Breast epithelium (tissue), 4 donors: Measurements from ENCODE around the gene SPIRE1. TPM values are rescaled to one million over a fixed set of nuclear protein-coding genes. Genes with fewer than 3 reads are reported as not detected.

Experiments
- DNase-seq, 2 donors: peaks; one replicate each; pipeline ENCODE4 v3.0.0-alpha.2; 2019; ENCODE audit warnings: low spot score in 2 of 2
- H3K27ac ChIP-seq, 2 donors: fragments of 200-600 bp; sonication (generic) in 1 of 2; one replicate each; pipeline ENCODE4 v1.5.1; 2016 to 2019; ENCODE audit warnings: mild to moderate bottlenecking in 1 of 2
- H3K27me3 ChIP-seq, 2 donors: fragments of 200-600 bp; sonication (generic) in 1 of 2; one replicate each; pipeline versions ENCODE4 v1.5.1 to v1.6.0; 2017 to 2019; ENCODE audit warnings: control low read depth in 1 of 2, mild to moderate bottlenecking in 1 of 2
- H3K36me3 ChIP-seq: fragments of 200-600 bp; one replicate; pipeline ENCODE4 v1.5.1; 2019
- H3K4me1 ChIP-seq, 2 donors: fragments of 200-600 bp; sonication (generic); one replicate each; pipeline ENCODE4 v1.5.1; 2016 to 2019; ENCODE audit warnings: control low read depth in 1 of 2
- H3K4me3 ChIP-seq, 3 donors: fragments of 200-600 bp; sonication (generic); 1 replicate in 2 of 3; 2 replicates in 1 of 3; pipeline ENCODE4 v1.5.1; 2016 to 2019; ENCODE audit warnings: mild to moderate bottlenecking in 3 of 3, moderate library complexity in 2 of 3
- H3K9me3 ChIP-seq, 2 donors: fragments of 200-600 bp; sonication (generic) in 1 of 2; one replicate each; pipeline ENCODE4 v1.5.1; 2016 to 2019; ENCODE audit warnings: control low read depth in 1 of 2
- POLR2A ChIP-seq: fragments of 450-650 bp; IDR thresholded peaks from one replicate; pipeline ENCODE4 v1.6.1; 2016; ENCODE audit warnings: antibody characterized with exemption, mild to moderate bottlenecking, moderate library complexity
- POLR2AphosphoS5 ChIP-seq, 3 donors: sonication (generic); formaldehyde crosslinking; IDR thresholded peaks; one replicate each; pipeline ENCODE4 v1.6.1; 2017; ENCODE audit warnings: antibody characterized with exemption in 3 of 3
- intact Hi-C: fragments of 100-400 bp; cut with DNase I; formaldehyde crosslinking; loops from one replicate; pipeline ENCODE4 v1.15.1; 2023; ENCODE audit warnings: low total_unique reads
- total RNA-seq, 3 donors: library from RNA; depleted of rRNA; stranded (reverse); fragments of >200 nt; gene quantifications; one replicate each; pipeline ENCODE4 v1.1.0, GENCODE V29; 2016
- TF ChIP-seq, protein P1 (sequence below), 3 donors: fragments of 450-650 bp; IDR thresholded peaks; one replicate each; pipeline ENCODE4 v1.5.1; 2016 to 2017; ENCODE audit warnings: antibody characterized with exemption in 3 of 3, mild to moderate bottlenecking in 3 of 3, moderate library complexity in 3 of 3

The SPIRE1 gene
- total RNA-seq, 3 donors from 2014 or later: 24.3 to 38.5 (median 25.9) TPM

DNA sequence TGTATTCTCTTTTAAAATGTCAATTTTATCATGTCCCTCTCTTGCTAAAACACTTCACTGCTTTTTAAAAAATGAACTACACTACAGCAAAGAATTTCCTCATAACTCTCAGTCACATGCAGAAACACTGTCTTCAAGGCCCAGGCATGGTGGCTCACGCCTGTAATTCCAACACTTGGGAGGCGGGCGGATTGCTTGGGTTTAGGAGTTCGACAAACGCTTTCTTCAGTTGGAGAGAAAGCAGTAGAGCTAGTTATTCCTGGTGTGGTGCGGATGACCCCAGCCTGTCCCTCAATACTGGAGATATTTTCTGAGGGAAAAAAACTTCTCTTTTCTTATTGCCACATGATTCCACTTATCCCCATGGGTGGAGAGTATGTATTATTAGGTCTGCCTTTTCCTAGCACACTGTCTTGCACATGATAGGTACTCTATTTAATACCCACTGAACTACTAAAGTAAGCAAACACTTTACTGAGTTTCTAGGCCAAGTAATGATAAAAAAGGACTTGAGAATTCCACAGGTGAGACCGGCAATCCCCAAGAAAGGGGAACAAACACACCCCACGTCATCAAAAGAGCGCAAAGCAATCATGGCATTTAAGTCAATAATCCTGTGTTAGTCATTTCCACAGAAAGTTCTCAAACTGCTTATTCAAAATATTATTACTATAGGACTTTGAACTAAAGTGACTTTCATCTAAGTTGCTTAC is 77.1 kb downstream of the SPIRE1 start:
- H3K9me3 ChIP-seq: peaks cover 0 to 3% of the 10 kb centered on the region in 2 donors
- intact Hi-C loops: no loop called here
- H3K27ac ChIP-seq: no peak overlapping the region
- no peaks in the 10 kb centered on the region for H3K27me3 ChIP-seq
- no peak for DNase-seq
- TF ChIP-seq, protein P1, sequence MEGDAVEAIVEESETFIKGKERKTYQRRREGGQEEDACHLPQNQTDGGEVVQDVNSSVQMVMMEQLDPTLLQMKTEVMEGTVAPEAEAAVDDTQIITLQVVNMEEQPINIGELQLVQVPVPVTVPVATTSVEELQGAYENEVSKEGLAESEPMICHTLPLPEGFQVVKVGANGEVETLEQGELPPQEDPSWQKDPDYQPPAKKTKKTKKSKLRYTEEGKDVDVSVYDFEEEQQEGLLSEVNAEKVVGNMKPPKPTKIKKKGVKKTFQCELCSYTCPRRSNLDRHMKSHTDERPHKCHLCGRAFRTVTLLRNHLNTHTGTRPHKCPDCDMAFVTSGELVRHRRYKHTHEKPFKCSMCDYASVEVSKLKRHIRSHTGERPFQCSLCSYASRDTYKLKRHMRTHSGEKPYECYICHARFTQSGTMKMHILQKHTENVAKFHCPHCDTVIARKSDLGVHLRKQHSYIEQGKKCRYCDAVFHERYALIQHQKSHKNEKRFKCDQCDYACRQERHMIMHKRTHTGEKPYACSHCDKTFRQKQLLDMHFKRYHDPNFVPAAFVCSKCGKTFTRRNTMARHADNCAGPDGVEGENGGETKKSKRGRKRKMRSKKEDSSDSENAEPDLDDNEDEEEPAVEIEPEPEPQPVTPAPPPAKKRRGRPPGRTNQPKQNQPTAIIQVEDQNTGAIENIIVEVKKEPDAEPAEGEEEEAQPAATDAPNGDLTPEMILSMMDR (IDR thresholded peaks at IDR 0.05): no peak
- TF ChIP-seq POLR2AphosphoS5 (IDR thresholded peaks at IDR 0.05) (no peak), POLR2A (no peak)
- no peaks in the 10 kb centered on the region for H3K4me1 ChIP-seq
- H3K4me3 ChIP-seq: no peak overlapping the region
- H3K36me3 ChIP-seq: no peaks in the 10 kb centered on the region

DNA sequence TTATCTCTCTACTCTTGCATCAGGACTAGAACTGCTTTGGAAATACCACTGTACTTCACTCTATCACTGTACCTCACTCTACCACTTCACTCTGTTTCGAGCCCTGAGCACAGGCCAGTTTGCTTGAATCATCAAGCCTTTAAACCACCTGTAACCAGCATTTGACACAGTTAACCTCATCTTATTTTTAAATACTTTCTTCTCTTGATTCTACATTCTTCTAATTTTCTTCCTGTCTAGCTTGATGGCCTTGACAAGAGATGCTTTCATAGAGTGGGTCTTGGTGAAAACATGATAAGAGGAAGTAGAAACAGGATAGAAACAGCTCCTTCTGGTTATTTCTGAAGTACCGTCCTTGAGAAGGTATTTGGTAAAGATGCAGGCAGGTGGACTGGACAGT is 78.1 kb downstream of the SPIRE1 start:
- intact Hi-C loops: no loop called here
- no peaks in the 10 kb centered on the region for H3K4me1 ChIP-seq
- no peak for TF ChIP-seq POLR2AphosphoS5 (IDR thresholded peaks at IDR 0.05)
- TF ChIP-seq, protein P1 (IDR thresholded peaks at IDR 0.05): no peak
- TF ChIP-seq POLR2A: no peak

DNA sequence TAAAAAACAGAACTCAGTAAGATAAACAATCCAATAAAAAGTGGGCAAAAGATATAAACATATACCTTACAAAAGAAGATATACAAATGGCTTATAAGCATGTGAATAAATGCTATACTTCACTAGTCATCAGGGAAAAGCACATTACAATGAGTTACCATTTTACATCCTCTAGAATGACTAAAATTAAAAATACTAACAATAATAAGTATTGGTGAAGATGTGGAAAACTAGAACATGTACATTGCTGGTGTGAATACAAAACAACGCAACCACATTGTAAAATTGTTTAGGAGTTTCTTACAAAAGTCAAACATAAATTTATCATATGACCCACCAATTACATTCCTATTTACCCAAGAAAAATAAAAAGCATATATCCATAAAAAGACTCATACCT is 80.1 kb downstream of the SPIRE1 start:
- Histone ChIP-seq H3K27ac (no peak overlapping the region), H3K27me3 (no peaks in the 10 kb centered on the region), H3K36me3 (no peaks in the 10 kb centered on the region), H3K4me1 (no peaks in the 10 kb centered on the region), H3K9me3 (peaks cover 0 to 3% of the 10 kb centered on the region in 2 donors), H3K4me3 (no peak overlapping the region)
- no peak for DNase-seq
- TF ChIP-seq, protein P1 (IDR thresholded peaks at IDR 0.05): no peak
- TF ChIP-seq POLR2A: no peak
- no peak for TF ChIP-seq POLR2AphosphoS5 (IDR thresholded peaks at IDR 0.05)
- intact Hi-C loops: no loop called here

More for the DNA sequence above, 78.1 kb downstream of the SPIRE1 start:
- Histone ChIP-seq H3K27me3 (no peaks in the 10 kb centered on the region), H3K36me3 (no peaks in the 10 kb centered on the region), H3K27ac (no peak overlapping the region), H3K4me3 (no peak overlapping the region), H3K9me3 (peaks cover 0 to 3% of the 10 kb centered on the region in 2 donors)
- no peak for DNase-seq

DNA sequence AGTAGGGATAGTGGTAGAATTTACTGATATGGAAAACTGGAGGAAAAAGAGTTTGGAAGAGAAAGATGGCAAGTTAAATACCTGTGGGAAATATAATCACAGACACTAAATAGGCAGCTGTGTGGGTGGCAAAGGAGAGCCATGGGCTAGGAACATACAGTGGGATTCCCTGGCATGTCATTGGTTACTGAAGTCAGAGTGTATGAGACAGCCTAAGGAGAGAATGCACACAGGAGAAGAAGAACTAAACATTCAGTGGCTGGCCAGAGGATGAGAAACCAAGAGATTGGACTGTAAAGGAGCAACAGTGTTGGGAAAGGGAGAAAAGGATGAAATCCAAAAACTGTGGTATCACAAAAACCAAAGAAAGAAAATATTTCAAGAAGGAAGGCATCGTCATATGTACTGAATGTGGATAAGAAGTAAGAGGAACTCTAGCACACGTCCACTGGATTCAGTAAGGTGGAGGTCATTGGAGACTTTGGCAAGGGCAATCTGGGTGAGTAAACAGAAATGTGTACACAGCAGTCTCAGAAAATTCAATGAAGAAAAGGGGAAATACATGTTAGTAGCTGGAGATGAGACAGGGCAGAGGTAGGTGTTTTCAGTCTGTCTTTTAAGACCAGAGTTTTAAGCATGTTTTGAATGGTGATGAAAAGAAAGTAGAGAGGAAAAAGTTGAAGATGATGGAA is 83.3 kb downstream of the SPIRE1 start:
- Histone ChIP-seq H3K4me1 (no peaks in the 10 kb centered on the region), H3K27ac (no peak overlapping the region), H3K36me3 (no peaks in the 10 kb centered on the region), H3K4me3 (no peak overlapping the region), H3K9me3 (peaks cover 0 to 3% of the 10 kb centered on the region in 2 donors), H3K27me3 (no peaks in the 10 kb centered on the region)
- TF ChIP-seq POLR2AphosphoS5 (IDR thresholded peaks at IDR 0.05) (no peak), POLR2A (no peak)
- TF ChIP-seq, protein P1 (IDR thresholded peaks at IDR 0.05): no peak
- intact Hi-C loops: no loop called here
- DNase-seq: no peak

DNA sequence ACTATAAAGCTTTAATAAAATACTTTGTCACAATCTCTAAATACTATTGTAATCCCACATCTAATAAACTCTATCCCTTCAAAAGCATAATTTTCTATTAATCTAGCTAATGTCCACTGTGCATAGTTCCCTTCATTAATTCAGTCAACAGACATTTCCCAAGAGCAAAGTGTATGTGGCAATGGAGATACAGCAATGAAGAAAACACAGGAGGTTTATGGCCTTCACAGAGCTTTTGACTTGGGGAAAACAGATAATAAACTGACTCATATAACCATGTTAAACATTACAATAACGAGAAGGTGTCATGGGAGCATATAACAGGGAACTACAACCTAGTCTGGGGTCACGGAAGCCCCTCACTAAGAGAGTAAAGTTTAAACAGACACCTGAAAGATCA is 86.3 kb downstream of the SPIRE1 start:
- TF ChIP-seq POLR2A: no peak
- TF ChIP-seq POLR2AphosphoS5 (IDR thresholded peaks at IDR 0.05): no peak
- TF ChIP-seq, protein P1 (IDR thresholded peaks at IDR 0.05): no peak
- intact Hi-C loops: no loop called here
- Histone ChIP-seq H3K9me3 (peaks cover 0 to under 1% of the 10 kb centered on the region in 2 donors), H3K4me3 (no peak overlapping the region), H3K36me3 (no peaks in the 10 kb centered on the region), H3K27ac (no peak overlapping the region), H3K4me1 (no peaks in the 10 kb centered on the region), H3K27me3 (no peaks in the 10 kb centered on the region)
- no peak for DNase-seq
